HG02798 (cell line): ENCODE data around the gene GJB6.

Source experiments
- ATAC-seq: cut with Tn5 transposase; IDR thresholded peaks from one replicate; pipeline ENCODE4 v1.9.1; 2021; ENCODE audit warnings: mild to moderate bottlenecking; ENCODE audit not compliant: unreplicated experiment, poor library complexity

Gene GJB6

GRCh38 chr13:20190481-20191310 lies 41.4 kb downstream of the GJB6 start:
- ATAC-seq = no peak

- ATAC-seq = no peak
These were observed 42.0 kb downstream of the GJB6 start for GRCh38 chr13:20190076-20190475.

- no peak for ATAC-seq
These were observed 43.2 kb downstream of the GJB6 start for GRCh38 chr13:20188667-20189553.

GRCh38 chr13:20186771-20187170 lies 45.3 kb downstream of the GJB6 start:
- no peak for ATAC-seq

GRCh38 chr13:20185366-20186056 lies 46.6 kb downstream of the GJB6 start:
- no peak for ATAC-seq

GRCh38 chr13:20182231-20182846 lies 49.8 kb downstream of the GJB6 start:
- peak; percentile 80 for ATAC-seq

- no peak for ATAC-seq
These were observed 50.9 kb downstream of the GJB6 start for GRCh38 chr13:20181188-20181587.

GRCh38 chr13:20178156-20178555 lies 54.0 kb downstream of the GJB6 start:
- no peak for ATAC-seq

GRCh38 chr13:20177049-20177831 lies 54.9 kb downstream of the GJB6 start:
- ATAC-seq = no peak

- no peak for ATAC-seq
These were observed 56.0 kb downstream of the GJB6 start for GRCh38 chr13:20175907-20176652.

- ATAC-seq = no peak
These were observed 56.7 kb downstream of the GJB6 start for GRCh38 chr13:20175406-20175794.

GRCh38 chr13:20174656-20175405 lies 57.3 kb downstream of the GJB6 start:
- ATAC-seq = peak; percentile 93

GRCh38 chr13:20173116-20173746 lies 58.9 kb downstream of the GJB6 start:
- ATAC-seq = no peak
